CD4-positive, alpha-beta T cell treated with Interferon alpha-2 for 1 hour (primary cell): ENCODE results near the gene TMEM233.

Experiments
- DNase-seq, 2 donors: peaks; one replicate each; pipeline ENCODE4 v3.0.0-alpha.2; 2020 to 2022

The TMEM233 gene

DNA sequence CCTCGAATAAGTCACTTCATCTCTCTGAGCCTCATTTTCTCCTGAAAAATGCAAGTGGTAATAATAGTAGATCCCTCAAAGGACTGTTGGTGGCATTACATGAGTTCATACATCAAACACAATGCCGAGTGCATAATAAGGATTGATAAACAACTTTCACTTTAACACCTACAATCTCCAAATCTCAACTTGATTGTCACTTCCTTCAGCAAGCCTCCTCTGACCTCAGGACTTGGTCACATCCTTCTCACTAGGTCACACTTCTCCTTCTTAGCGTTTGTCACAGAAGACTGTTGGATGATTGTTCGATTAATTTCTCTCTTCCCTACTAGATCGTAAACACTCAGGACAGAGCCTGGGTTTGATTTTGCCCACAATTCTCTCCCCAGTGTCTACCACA lies 66.5 kb downstream of the TMEM233 start:
- DNase-seq, result peak in 1 of 2 donors; percentile 22

DNA sequence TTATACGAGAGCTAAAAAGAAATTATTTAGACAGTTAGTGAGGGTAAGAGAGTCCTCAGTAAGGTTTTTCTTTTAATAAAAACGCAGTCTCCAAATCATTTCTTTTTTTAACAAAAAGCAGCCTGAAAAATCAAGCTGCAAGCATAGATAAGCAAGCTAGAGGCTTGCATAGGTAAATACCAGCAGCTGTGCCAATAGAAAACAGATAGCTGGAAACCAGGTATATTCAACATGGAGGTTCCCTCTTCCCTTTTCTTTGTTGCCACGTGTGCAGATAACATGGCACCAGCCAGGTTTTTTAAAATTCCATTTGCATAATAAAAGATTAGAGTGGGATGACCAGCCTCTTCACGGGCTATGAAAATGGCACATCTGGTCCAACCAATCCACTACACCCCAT lies 68.3 kb downstream of the TMEM233 start:
- no peak for DNase-seq

DNA sequence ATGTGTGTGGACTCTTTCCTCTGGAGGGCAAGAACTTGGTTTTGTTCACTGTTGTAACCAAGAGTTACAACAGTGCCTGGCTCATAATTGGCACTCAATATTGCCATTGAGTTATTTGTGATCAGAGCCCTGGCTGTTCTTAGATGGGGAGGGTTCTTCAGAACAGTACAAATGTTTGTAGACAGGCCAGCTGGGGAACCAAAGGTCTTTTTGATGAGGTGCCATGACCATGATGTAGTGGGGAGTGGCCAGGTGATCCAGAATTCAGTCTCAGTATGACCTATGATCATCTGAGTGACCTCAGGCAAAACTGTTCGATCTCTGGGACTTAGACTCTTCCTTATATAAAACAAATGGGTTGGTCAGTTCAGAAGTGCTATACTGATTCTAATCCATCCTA lies 71.1 kb downstream of the TMEM233 start:
- DNase-seq, result no peak

DNA sequence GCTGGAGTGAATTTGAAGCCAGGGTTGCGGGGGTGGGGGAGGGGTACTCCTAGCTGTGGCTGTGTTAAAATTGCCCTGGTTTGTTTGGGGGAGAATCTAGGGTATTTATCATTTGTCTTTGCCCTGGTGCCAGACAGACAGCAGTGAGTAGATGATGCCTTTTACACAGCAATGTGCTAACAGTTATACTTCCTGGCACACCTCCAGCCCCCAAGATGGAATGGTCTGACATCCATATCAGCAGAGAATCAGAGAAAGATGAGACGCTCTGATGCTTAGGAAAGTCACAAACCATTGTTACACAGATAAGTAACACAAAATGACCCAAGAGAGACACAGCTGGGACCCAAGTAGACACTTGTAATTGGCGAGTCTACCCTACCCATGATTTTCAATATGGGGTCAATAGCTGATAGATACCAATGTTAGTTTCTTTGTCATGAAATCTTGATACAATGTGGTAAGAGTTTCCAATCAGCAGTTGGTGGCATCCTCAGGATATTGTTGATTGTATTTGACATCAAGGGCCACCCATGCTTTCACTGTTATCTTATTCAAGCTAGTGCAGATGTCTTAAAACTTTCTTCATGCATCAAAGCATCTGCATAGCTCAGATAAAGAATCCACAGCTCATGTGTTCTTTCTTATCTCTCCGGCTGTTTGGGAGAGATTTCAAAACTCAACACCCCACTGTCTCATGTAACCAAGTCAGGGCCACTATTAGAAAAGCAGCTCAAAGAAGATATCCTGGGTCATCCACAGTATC lies 71.8 kb downstream of the TMEM233 start:
- DNase-seq, result no peak

DNA sequence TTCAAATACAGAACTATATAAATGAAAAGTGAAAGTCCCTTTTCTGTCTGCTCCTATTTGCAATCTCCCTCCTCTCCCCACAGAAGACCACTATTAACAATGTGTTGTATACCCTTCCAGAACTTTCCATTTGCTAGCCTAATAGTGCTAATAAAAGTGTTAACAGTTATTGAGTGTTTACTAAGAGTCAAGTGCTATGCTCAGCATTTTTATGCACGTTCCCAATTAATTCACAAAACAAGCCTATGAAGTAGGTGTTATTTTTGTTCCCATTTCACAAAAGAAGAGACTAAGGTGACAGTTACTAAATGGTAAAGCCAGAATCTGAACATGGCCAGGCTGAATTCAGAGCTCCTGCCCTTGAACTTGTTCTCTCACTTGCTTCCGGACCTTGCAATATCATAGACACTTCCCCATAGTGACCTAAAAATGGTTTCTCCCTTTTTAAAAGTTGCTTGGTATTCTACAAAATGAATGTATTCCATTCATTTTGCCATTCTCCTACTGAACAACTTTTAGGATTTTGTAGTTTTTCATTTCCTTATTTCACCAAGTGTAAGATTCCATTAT lies 72.7 kb downstream of the TMEM233 start:
- DNase-seq, result no peak

DNA sequence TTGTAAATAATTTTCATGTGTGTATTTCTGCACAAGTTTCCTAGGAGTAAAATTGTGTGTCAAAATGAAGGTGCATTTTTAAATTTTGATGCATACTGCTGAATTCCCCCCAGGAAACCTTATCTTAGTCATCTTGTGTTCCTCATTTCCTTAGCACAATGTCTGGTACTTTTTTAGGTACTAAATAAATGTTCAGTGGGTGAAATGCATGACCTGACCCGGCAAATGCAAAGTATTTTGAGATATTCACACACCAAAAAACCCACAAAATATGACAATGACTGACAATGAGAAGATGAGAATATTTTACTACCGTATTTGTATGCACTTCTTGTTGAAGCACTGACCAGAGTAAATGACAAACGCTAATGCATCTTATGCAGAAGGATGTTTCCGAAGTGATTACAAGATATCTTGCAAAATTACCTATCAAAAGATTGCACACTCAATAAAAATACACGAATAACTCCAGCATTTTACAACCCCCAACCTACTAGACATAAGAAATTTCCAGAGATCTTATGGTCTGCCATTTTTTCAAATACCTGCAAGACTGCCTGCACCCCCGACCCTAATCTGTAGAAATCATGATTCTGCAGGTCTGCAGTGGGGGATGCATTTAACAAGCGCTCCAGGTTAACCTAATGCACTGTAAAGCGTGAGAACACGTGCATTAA lies 73.5 kb downstream of the TMEM233 start:
- DNase-seq, result no peak

DNA sequence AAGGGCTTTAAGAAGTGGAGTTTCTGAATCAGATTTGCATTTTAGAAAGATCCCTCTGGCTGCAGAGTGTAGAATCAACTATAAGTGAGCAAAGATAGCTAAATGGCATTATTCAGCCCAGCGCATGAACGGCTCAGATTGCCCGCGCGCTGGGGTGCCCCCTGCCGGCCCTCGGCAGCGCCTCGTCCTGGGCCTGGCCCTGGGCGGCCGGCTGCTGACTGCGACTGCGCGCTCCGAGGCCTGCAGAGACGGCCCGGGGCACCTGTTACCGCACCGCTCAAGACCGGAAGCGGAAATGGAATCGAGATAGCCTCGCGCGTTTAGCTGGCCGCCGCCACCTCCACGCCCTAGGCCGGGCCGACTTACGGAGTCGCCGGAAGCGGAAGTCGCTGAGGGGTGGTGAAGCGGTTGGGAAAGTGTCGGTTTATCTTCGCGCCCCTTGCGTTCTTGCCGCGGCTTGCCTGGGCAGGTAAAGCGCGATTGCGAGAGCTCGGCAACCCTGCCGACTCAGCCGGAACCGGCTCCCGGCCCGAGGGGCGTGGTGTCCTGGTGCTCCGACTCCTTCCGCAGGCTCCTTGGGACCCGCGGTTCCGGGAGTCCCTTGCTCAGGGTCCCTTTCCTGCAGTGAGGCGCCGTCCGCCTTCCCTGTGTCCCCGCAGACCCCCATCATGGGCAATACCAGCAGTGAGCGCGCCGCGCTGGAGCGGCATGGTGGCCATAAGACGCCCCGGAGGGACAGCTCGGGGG lies 74.2 kb downstream of the TMEM233 start, which contains the start of gene PRKAB1:
PRKAB1 (plus strand) TSS at position 557 of the 747 bp plus-strand sequence; CDS start at position 669, 112 bp downstream.
- peak; percentile 97 to 98 for DNase-seq

DNA sequence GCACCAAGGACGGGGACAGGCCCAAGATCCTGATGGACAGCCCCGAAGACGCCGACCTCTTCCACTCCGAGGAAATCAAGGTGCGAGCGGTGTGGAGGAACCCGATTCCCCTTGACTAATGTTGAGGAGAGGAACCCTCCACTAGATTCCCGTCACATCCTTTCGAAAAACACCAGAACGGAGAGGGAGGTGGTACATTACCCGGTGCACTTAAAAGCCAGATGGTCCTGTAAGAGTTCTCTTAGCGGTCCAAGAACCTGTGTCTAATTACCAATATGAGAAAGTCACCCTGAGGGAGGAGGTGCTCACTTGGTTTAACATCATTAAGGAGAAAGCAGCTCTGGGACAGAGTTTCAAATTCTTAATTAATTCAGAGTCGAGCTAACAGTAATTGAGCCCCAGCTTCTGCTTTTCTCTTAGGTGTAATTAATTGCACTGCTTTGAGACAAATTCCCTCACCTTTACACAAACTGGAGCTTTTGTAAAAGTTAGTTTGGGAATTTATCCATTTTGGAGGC lies 74.8 kb downstream of the TMEM233 start:
- peak in 1 of 2 donors; percentile 28 for DNase-seq

DNA sequence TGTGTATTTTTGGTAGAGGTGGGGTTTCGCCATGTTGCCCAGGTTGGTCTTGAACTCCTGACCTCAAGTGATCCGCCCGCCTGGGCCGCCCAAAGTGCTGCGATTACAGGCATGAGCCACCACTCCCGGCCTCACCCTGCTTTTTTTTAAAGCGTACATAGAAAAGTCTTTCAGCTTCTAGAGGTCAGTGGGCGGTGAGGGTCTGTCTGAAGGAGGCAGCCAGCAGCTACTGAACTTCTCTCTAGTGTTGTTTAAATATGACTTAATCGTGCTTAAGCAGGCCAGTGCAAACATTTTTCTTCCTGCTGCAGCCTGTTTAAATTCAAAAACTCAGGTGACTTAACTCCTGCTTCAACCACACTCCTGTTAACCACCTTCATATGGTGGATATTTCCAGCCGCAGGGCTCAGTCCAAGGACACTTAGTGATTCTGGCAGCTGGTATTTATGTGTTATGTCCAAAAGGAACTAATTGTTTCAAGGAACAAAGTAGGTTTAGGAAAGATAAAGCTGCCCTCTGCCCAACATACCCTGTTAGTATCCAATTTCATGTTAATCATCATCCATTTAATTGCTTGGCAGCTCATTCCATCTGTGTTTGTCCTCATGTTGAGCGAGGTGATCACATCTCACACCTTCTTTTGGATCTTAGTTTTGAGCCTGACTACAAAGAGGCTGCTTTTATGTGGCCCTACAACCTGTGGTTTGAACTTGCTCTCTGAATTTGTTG lies 76.3 kb downstream of the TMEM233 start:
- no peak for DNase-seq

DNA sequence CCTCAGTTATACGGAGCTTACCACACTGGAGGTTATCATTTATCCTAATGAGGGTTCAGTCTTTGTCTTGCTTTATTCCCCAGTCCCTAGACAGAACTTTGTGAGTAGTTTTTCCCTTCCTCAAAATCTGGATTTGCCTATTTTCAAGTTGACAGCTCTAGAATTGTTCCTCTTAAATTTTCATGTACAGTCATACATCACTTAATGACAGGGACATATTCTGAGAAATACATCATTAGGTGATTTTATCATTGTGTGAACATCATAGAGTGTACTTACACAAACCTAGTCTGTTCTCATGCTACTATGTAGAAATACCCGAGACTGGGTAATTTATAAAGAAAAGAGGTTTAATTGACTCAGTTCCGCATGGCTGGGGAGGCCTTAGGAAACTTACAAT lies 77.5 kb downstream of the TMEM233 start:
- no peak for DNase-seq

DNA sequence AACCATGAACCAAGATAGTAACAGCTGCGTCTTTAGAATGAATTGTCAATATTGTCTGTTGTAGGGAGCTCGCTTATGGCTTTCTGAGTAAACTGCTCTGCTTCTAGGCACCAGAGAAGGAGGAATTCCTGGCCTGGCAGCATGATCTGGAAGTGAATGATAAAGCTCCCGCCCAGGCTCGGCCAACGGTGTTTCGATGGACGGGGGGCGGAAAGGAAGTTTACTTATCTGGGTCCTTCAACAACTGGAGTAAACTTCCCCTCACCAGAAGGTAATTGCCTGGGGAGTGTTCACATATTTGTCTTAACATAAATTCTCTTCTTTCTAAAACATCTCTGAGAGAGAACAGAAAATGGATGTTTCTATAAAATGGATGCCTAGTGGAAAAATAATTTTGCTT lies 78.6 kb downstream of the TMEM233 start:
- no peak for DNase-seq

DNA sequence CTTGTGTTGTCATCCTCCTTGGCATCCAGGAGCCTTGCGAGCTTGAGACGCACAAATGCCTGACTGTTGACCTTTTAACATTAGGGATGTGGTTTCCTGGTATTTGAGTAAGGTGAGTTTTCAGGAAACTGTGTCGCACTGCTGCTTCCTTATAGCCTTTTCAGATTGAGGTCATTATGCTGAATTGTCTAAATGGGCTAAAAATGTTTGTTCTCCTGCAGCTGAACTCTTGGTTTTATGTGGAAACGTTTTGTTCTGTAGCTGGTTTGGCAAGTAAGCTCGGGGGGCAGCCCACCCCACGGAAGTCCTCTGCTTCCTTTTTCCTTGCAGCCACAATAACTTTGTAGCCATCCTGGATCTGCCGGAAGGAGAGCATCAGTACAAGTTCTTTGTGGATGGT lies 80.1 kb downstream of the TMEM233 start:
- DNase-seq, result no peak

DNA sequence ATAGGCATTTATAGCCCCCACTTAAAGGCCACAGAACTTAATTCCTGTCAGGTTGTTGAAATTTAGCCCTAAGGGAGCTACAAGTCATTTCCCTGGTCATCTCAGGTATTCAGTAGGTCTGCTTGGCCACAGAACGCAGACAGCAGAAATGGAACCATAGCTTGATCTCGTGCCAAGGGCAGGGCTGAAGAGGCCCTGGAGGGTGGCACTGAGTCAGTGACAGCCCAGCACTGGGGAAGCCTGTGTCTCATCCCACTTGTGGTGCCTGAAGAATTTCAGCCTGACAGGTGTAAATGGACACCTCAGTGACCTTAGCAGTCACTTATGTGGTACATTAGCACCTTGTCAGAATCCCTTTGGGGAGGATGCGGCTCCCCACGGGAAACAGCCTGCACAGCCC lies 81.0 kb downstream of the TMEM233 start:
- no peak for DNase-seq

DNA sequence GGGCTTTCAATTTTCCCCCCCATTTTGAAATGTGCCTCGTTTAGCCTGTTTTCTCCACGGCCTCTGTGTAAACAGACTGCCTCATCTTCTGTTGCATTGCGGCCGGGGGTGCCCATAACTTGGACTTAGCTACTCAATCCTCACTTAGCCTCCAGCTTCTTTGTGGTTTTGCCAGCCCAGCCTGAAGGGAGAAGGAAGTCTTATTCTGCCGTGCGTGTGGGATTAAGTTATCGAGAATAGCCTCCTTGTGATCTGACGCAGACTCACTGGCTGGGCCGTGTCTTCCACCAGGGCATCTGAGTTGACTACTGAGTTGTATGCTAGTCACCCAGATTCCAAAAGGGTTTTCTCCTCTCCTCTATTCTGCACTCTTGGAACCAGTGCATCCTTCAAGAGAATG lies 82.4 kb downstream of the TMEM233 start:
- no peak for DNase-seq

DNA sequence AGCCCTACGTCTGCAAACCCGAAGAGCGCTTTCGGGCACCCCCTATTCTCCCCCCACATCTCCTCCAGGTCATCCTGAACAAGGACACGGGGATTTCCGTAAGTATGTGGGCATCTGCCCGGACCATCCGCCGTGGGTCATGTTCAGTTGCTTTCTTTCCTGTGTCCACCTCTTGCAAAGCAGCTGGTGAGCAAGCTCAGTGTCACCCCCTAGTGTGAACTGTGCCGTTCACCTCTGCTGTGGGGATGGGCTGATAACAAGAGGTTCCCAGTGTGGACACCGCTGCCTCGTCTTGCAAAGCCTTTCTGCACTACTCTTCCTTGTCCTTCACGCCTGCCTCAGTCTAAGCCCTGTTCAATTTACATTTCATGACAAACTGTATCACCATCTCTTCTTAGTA lies 83.0 kb downstream of the TMEM233 start:
- DNase-seq, result no peak

DNA sequence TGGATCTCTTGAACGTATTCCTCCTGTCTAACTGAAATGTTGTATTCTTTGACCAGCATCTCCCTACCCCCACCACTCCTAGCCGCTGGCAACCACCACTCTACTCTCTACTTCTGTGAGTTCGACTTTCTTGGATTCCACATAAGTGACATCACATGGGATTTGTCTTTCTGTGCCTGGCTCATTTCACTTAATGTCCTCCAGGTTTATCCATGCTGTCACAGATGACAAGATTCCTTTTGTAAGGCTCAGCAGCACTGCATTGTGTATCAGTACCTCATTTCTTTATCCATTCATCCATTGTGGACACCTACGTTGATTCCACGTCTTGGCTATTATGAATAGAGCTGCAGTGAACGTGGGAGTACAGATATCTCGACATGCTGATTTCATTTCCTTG lies 84.9 kb downstream of the TMEM233 start:
- no peak for DNase-seq

DNA sequence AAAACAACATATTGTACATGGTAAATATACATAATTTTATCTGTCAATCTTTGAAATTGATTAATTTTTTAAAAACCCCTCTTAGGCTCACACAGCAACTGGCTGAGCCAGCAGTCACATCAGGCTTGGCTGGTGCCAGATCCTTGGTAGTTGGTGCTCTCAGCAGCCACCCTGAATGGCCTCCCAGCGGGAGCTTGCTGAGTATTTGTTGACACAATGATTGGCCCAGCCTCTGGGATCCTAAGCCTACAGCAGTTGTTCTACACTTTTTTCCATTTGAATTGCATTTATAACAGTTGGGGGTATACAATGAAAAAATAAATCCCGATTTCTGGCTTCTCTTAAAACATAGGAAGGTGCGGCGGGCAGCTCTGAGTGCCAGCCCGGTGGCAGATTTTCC lies 85.5 kb downstream of the TMEM233 start:
- DNase-seq, result no peak

DNA sequence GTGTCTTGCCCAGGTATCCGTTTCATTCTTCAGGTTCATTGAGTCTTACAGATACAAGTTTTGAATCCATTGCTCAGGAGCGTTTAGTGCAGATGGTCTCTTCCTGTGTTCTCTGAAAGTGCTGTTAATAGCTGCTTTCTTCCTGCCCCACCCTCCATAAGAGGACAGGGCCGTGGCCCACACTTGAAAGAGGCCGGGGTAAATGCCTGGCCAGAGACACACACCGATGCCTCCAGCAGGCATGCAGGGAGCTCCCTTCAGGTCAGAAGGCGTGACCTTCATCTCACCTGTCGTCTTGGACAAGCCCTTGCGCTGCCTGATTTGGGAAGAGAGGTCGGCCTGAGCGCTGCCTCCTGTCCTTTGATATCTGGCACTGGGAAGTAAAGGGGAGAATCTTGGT lies 85.9 kb downstream of the TMEM233 start:
- DNase-seq, result no peak

DNA sequence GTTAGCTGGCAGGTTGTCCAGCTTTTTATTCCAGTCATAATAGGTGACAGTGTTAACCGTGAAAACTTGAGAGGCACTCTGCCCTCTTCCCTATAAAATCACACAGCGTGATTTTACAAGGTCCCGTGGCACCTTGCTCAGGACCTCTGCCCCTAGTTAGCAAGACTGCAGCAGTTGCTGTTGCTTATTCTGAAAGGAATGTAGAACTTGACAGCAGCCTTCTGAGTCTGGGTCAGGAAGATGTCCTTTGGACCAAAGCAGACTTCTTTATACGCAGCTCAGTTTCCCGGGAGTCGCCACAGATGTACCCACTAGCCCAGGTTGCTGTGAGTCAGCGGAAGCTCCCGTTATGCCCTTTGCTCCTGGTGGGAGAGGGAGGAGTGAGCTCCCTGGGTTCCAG lies 87.5 kb downstream of the TMEM233 start:
- DNase-seq, result no peak

DNA sequence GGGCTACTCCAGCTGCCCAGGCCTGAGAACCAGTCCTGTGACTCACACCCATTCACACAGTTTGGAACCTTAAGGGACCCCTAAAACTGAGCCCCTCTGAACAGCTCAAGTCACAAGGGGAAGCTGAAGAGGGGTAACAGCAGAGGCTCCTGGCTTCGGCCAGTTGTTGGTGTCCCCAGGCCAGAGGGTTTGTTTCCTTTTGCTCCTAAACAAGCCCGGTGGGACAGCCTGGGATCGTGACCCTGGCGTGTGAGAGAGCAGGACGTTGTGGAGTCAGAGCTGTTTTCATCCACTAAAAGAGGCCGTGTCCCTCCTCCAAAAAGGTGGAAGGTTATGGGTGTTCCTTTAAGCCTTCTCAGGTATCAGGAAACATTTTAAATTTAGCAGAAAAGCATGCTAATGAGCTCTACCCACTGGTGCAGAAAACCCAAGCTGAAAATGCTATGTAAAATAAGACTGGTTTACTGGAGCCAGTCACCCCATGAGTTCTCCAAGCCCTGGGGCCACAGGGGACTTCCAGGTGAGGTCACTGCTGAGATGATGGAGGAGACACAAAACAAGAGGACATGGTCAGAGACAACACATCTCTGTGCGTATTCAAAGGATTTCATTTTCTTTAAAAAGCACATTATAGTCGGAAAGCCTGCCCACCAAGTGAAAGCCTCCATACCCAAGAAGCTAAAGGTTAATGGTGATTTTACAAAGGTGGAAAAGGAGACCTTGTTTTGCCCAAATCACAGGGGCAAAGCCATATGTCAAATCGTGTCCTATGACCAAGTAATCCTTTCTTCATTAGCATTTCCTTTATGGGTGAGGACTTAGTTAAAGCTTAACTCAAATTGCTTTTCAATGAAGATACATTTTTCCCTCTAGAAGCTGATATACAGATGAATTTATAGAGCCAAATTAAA lies 88.4 kb downstream of the TMEM233 start:
- peak in 1 of 2 donors; percentile 9 for DNase-seq

DNA sequence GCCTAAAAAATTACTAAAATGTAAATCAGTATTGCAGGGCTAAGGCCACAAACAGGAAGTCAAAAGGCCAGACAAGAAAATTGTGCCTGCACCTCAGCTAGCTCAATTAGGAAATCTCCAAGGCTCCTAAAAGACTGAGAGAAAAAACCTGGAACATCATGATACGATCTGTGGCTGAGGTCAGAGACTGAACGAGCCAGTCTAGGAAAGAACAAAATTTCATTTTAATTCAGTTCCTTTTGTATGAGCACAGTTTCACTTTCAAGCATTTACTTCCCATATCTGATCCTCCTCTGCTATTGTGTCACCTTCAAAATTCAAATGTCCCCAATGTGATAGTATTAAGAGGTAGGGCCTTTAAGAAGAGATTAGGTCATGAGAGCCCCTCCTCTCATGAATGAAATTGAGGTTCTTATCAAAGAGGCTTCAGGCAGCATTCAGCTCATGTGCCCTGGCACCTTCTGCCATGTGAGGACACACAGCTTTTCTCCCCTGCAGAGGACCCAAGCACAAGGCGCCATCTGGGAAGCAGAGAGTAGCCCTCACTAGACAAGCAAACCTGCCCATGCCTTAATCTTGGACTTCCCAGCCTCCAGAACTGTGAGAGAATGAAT lies 89.2 kb downstream of the TMEM233 start:
- no peak for DNase-seq
